HG03354 (cell line): Measurements from ENCODE around the gene NAV2.
"Not testable (repeated sequence)": the region's sequence is repeated elsewhere in the genome, so short reads cannot be mapped to it uniquely, and the experiment has no call there.

Experiments
- ATAC-seq: cut with Tn5 transposase; IDR thresholded peaks from one replicate; pipeline ENCODE4 v1.9.1; 2021; ENCODE audit warnings: mild to moderate bottlenecking; ENCODE audit not compliant: unreplicated experiment, poor library complexity, severe bottlenecking

Gene NAV2

GRCh38 chr11:19907839-19908238, 195.2 kb downstream of the NAV2 start:
- no peak for ATAC-seq

- ATAC-seq: no peak
These were observed 198.3 kb downstream of the NAV2 start for GRCh38 chr11:19910931-19911330.

GRCh38 chr11:19912115-19912957, 199.7 kb downstream of the NAV2 start:
- no peak for ATAC-seq

- ATAC-seq: no peak
These were observed 200.6 kb downstream of the NAV2 start for GRCh38 chr11:19912958-19913892.

GRCh38 chr11:19913893-19914249, 201.2 kb downstream of the NAV2 start:
- no peak for ATAC-seq

GRCh38 chr11:19915808-19916207, 203.2 kb downstream of the NAV2 start:
- ATAC-seq: no peak

GRCh38 chr11:19917069-19917468, 204.4 kb downstream of the NAV2 start:
- no peak for ATAC-seq

GRCh38 chr11:19918302-19919049, 205.8 kb downstream of the NAV2 start:
- ATAC-seq: no peak

GRCh38 chr11:19919050-19919561, 206.5 kb downstream of the NAV2 start:
- ATAC-seq: no peak

- no peak for ATAC-seq
These were observed 208.3 kb downstream of the NAV2 start for GRCh38 chr11:19920982-19921381.

- ATAC-seq: no peak
These were observed 209.5 kb downstream of the NAV2 start for GRCh38 chr11:19921976-19922688.

- ATAC-seq: no peak
These were observed 210.0 kb downstream of the NAV2 start for GRCh38 chr11:19922689-19923035.

- no peak for ATAC-seq
These were observed 211.0 kb downstream of the NAV2 start for GRCh38 chr11:19923626-19924025.

GRCh38 chr11:19924311-19924710, 211.7 kb downstream of the NAV2 start:
- ATAC-seq: no peak

GRCh38 chr11:19924716-19925115, 212.1 kb downstream of the NAV2 start:
- no peak for ATAC-seq

- not testable (repeated sequence) for ATAC-seq
These were observed 214.8 kb downstream of the NAV2 start for GRCh38 chr11:19927403-19927802.

- ATAC-seq: no peak
These were observed 216.5 kb downstream of the NAV2 start for GRCh38 chr11:19929147-19929546.

- no peak for ATAC-seq
These were observed 217.0 kb downstream of the NAV2 start for GRCh38 chr11:19929655-19930054.

GRCh38 chr11:19931141-19931770, 218.6 kb downstream of the NAV2 start:
- ATAC-seq: no peak
